Endothelial cell of umbilical vein (primary cell): ENCODE data around the gene ARHGEF38.

ENCODE experiments used
- CTCF ChIP-seq, 2 donors: IDR thresholded peaks; 1 replicate in 1 of 2; 2 replicates in 1 of 2; pipeline ENCODE4 v1.5.1; 2011; ENCODE audit warnings: low read length in 2 of 2, mild to moderate bottlenecking in 2 of 2, moderate library complexity in 2 of 2, control low read depth in 1 of 2, inconsistent platforms in 1 of 2, low read depth in 1 of 2; ENCODE audit not compliant: insufficient read depth in 1 of 2; ENCODE audit errors: extremely low read depth in 1 of 2
- EZH2 ChIP-seq: IDR thresholded peaks from 2 replicates; pipeline ENCODE4 v1.6.1; 2012; ENCODE audit warnings: borderline replicate concordance, low read depth, mild to moderate bottlenecking, moderate library complexity, low read length, inconsistent platforms; ENCODE audit not compliant: severe bottlenecking
- FOS ChIP-seq: IDR thresholded peaks from 2 replicates; pipeline ENCODE4 v1.6.1; 2011; ENCODE audit warnings: mild to moderate bottlenecking, low read length, moderate library complexity, borderline replicate concordance; ENCODE audit not compliant: insufficient read depth
- POLR2A ChIP-seq: IDR thresholded peaks from 2 replicates; pipeline ENCODE4 v1.6.1; 2012; ENCODE audit warnings: low read depth, mild to moderate bottlenecking, control low read depth, low read length

GRCh38 chr4:105623099-105623498, 70.7 kb downstream of the ARHGEF38 start:
- TF ChIP-seq EZH2, result no peak
- no peak for TF ChIP-seq CTCF (IDR thresholded peaks at IDR 0.05; ENCODE audit: extremely low read depth in 1 of 2, insufficient read depth in 1 of 2, low read depth in 1 of 2, low read length in 2 of 2)
- TF ChIP-seq POLR2A, result no peak
- no peak for TF ChIP-seq FOS
